Panc1 (cell line): ENCODE measurements around the gene TMCC1.

Source experiments
- POLR2AphosphoS5 ChIP-seq: IDR thresholded peaks from 2 replicates; pipeline ENCODE4 v1.6.1; 2012; ENCODE audit warnings: mild to moderate bottlenecking, low read depth, low read length, moderate library complexity
- TCF7L2 ChIP-seq: IDR thresholded peaks from 2 replicates; pipeline ENCODE4 v1.6.1; 2011; ENCODE audit warnings: mild to moderate bottlenecking, low read depth, low read length, inconsistent platforms
- TF ChIP-seq, protein P1 (sequence below): fragments of 450-650 bp; IDR thresholded peaks from 2 replicates; pipeline ENCODE4 v1.5.1; 2017; ENCODE audit warnings: mild to moderate bottlenecking

DNA sequence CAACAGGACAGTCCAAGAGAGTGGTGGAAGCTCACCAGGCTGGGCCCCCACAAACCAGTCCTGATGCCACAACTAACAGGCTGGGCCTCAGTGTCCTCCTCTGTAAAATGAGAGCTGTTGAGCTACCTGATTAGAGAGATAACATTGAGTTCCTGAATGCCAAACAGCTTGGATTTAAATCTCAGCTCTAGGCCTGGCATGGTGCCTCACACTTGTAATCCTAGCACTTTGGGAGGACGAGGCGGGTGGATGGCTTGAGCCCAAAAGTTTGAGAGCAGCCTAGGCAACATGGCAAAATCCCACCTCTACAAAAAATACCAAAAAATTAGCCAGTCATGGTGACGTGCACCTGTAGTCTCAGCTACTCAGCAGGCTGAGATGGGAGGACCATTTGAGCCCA lies 20.1 kb upstream of the TMCC1 start:
- TF ChIP-seq, protein P1, sequence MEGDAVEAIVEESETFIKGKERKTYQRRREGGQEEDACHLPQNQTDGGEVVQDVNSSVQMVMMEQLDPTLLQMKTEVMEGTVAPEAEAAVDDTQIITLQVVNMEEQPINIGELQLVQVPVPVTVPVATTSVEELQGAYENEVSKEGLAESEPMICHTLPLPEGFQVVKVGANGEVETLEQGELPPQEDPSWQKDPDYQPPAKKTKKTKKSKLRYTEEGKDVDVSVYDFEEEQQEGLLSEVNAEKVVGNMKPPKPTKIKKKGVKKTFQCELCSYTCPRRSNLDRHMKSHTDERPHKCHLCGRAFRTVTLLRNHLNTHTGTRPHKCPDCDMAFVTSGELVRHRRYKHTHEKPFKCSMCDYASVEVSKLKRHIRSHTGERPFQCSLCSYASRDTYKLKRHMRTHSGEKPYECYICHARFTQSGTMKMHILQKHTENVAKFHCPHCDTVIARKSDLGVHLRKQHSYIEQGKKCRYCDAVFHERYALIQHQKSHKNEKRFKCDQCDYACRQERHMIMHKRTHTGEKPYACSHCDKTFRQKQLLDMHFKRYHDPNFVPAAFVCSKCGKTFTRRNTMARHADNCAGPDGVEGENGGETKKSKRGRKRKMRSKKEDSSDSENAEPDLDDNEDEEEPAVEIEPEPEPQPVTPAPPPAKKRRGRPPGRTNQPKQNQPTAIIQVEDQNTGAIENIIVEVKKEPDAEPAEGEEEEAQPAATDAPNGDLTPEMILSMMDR: no peak
- TF ChIP-seq POLR2AphosphoS5: no peak
- TF ChIP-seq TCF7L2: no peak
